GM20431 (cell line): ENCODE results near the gene TNFAIP3.
"Not testable (repeated sequence)": the region's sequence is repeated elsewhere in the genome, so short reads cannot be mapped to it uniquely, and the experiment has no call there.

Source experiments
- in situ Hi-C: fragments of 300-500 bp; cut with MseI, MboI; formaldehyde crosslinking; loops from one replicate; pipeline ENCODE4 v1.15.0; 2020; ENCODE audit warnings: low sequenced_read_pairs; ENCODE audit not compliant: unreplicated experiment

Gene TNFAIP3

DNA sequence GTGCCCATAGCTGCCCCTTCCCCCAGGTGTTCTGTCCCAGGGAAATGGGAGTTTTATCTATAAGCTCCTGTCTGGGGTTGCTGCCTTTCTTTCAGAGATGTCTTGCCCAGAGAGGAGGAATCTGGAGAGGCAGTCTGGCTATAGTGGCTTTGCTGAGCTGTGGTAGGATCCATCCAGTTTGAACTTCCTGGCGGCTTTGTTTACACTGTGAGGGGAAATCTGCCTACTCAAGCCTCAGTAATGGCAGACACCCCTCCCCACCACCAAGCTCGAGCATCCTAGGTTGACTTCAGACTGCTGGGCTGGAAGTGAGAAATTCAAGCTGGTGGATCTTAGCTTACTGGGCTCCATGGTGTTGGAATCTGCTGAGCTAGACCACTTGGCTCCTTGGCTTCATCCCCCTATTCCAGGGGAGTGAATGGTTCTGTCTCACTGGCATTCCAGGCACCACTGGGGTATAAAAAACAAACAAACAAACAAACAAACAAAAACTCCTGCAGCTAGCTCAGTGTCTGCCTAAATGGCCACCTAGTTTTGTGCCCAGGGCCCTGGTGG, 24.0 kb downstream of the TNFAIP3 start:
- in situ Hi-C loops = no loop called here

DNA sequence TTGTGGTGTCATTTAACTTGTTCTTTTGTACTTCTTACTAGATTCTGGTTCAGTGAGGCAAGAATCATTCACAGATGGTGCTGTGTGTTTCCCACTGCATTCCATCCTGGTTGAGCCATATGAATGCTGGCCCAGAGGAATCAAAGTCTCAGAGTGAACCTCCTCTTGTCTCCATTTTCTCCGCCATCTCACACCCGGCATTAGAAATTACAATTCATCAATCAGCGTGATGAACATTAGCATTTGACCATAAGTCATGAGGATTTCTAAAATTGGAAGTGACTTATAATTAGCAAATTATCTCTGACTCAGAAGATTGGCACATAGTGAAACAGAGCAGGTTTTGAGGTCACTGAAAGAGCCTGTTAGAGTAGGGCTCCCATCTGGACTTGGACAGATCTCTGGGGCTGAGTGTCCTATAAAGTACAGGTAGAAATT, 25.2 kb downstream of the TNFAIP3 start:
- in situ Hi-C loops = no loop called here

DNA sequence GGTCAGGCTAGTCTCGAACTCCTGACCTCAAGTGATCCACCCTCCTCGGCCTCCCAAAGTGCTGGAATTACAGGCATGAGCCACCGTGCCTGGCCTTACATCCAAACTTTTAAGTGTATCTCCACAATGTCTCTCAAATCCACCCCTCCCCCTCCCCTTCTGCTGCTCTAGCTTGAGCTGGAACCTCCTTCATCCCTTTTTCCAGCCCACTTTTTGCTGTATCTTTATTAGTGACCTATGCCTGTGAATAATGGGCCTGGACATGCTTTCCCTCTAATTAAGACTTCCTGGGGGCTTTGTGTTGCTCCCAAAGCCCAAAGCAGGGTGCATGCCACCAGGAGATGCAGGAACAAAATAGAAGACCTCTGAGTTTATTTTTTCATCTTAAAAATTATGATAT, 26.1 kb downstream of the TNFAIP3 start:
- in situ Hi-C loops = no loop called here

DNA sequence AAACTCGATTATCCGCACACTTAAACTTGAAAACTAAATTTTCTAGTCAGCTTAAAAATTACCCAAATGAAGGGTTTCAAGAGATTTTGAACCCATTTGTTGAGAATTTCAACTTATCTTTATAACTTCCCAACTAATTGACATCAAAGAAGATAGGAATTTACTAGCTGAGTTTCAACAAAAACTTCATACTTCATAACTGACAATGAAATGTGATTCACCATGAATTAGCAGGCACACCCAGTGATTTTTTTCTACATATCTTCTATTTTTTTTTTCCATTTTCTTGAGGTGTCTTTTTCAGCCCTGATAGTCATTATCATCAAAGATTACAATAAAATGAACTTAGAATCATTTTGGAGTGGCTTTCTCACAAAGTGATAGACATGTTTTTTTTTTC, 26.7 kb downstream of the TNFAIP3 start:
- in situ Hi-C loops = no loop called here

DNA sequence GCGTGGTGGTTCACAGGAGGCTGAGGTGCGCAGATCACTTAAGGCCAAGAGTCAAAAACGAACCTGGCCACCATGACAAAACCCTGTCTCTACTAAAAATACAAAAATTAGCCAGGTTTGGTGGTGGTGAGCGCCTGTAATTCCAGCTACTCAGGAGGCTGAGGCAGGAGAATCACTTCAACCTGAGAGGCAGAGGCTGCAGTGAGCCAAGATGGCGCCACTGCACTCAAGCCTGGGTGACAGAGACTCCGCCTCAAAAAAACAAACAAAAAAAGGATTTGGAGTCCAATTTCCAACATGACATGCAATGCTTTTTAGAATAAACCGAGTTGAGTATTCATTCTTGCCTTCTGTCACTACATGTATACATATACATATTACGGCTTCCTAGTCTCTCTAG, 27.3 kb downstream of the TNFAIP3 start:
- in situ Hi-C loops = not testable (repeated sequence)

DNA sequence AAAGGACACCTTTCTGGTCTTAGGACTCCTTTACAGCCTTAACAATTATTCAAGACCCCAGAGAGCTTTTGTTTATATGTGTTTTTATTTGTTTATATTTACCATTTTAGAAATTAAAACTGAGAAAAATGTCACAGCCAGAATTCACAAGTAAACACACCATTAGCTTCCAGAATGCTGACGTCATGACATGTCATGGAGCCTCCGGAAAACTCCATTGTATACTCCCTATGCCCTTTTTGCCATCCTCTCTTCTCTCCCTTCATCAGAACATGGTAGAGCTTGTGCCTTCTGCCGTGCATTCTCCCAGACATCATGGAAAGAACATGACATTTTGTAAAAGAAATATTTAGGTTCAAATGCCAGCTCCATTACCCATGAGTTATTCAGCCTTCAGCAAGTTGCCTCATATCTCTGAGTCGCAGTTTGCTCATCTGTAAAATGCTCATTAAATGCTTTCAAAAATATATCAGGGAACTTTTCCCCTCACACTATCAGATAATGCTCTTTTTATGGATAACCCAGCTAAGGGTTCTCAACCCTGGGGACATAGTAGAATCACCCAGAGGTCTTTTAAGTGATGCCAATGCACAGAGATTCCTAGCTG, 27.8 kb downstream of the TNFAIP3 start:
- in situ Hi-C loops = no loop called here

DNA sequence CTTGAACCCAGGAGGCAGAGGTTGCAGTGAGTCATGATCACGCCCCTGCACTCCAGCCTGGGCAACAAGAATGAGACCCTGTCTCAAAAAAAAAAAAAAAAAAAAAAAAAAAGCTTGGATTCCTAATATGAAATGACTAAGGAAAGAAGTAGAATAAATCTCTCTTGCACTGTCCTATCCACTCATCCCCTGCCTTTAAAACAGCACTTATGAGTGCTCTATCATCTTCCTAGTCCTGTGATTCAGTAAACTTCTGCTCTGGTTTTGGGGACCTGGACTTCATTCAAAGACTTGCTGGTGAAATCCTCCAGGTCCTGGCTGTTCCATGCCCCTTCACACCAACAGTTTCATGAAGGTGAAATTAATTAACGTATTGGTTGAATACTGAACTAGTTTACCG, 29.6 kb downstream of the TNFAIP3 start:
- in situ Hi-C loops = no loop called here

DNA sequence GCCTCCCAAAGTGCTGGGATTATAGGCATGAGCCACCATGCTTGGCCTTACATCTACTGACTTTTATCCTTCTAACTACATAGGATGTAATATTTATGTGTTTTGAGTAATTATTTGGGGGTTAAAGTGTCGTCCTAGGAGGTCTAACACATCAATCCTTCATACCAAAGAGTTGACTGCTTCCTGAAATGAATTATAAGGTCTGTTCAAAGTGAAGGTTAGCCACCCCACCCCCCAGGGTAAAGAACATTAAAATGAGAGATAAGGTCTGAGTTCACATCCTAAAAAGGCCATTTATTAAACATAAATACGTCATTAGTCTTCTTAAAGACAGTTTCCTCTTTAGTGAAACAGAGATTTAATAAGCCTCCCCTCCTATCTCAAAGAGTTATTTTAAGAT, 33.8 kb downstream of the TNFAIP3 start:
- in situ Hi-C loops = no loop called here

DNA sequence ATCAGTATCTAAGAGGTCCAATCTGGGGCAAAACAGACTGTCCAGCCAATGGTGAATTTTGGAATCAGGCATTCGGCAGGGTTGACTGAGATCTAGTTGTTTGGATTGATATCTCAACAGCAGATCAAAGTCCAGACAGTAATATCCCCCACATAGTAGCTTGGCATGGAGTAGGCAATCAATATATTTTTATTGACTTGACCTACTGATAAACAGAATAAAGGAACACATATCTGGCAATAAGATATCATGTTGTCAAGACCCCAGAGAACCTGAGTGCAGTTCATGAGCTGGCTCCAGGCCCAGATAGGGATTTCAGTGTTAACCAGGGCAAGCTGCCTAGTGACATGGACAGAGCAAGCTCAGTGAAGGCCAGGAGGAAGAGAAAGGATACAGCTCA, 34.4 kb downstream of the TNFAIP3 start:
- in situ Hi-C loops = no loop called here

DNA sequence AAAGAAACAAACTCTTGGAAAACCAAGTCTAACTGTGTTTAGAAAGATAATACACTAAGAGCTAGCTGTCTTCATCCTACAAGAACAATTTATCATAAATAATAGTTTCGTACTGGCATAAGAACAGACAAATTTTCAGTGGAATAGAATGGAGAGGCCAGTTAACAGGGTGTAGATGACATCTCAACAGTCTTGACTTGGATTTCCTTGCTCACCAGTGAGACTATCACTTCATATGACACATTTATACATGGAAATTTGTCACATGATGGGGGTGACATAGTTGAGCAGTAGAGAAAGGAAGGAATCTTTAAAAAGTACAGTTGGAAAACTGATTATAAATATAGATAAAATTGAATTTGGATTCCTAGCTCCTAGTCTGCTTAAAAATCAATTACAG, 35.6 kb downstream of the TNFAIP3 start:
- in situ Hi-C loops = no loop called here

DNA sequence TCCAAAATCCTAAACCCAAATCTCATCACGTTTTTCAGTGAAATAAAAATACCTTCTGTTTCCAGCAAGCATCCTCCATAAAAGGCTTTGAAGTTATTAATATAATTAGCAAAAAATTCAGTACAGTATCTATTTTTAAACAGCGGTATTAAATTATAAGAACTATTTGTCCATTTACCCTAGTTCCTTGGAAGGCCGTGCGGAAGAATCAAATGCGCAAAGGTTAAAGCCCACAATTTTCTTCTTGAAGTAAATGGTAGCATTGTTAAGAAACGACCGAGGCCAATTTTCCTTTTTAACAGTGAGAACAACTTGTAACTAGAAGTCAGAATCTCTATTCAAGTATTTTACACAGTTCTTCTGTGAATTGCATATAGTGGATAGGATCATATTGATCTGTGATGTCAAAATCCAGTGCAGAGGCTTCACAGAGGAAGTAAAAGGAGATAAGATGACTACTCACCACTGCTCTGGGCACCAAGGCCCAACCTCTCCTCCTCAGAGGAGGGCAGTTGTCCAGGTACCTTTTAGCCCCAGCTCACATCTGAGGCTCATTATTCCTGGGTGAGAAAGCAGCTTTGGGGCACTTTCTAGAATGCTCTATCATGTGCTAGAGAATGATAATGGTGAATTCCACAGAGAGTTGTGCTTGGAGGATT, 36.3 kb downstream of the TNFAIP3 start:
- in situ Hi-C loops = no loop called here

DNA sequence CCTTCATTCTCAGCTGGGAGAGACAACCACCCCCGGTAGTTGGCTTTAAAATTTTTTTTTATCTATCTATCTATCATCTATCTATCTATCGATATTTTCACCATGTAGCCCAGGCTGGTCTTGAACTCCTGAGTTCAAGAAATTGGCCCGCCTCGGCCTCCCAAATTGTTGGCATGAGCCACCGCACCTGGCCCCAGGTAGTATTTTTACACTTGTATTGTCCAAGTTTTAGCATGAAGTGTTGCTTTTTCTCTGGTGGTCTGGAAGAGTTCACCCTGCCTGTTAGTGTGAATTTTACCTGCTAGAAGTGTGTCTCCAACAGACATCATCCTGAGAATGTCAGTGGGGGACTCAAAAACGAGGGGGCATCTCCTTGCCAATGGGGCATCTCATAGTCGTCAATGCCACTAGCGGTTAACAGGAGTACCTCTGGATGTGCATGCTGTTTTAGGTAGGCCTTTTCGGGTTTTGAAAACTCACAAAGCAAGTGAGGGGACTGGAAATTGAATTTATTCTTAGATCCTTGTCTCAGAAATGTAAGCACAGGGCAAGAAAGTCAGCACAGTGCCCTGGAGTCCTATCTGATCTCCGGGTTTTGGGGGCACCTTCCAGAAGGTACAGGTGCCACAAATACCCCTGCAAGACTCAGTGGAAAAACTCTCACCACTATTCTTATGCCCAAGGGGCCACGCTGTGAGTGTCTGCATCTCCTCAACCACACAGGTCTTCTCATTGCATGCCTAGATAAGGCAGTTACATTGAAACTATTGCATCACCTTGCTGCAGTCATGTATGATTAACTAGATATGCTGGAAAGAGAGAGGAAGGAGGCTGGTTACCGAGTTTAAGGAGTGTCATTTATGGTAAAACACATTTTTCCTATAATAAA, 37.1 kb downstream of the TNFAIP3 start:
- in situ Hi-C loops = no loop called here

DNA sequence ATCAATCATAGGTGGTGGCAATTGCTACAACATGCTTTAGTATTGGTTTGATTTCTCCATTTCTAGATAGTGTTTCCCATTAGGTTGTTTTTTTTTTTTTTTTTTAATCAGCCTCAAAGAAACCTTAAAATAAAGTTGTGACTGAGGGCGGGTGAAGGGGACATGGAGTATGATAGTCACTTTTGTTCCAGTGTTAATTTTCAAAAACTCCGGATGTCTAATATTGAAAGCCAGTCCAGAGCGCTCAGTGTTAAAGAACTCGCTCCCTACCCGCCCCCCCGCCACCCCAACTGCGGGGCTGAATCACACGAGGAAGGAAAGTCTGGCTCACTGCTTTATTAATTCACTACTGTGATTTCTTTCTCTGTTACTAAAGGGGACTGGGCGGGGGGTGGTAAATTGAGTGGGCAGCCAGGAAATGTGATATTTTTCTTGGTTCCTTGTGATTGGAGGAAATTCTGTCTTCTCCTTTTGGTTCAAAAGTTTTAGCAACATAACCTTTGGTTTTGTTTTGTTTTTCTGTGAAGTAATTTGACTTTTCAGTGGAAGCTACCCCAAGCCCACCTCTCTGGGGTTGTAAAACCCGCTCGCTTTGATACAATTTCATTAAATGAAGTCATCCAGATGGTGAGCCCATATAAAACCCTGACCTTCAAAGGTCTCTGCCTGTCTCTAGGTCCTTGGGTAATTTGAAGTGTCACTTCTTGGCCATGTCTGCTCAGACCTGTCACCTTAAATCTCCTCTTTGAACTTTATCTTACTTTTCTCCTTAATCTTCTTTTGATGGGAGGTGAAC, 38.0 kb downstream of the TNFAIP3 start:
- in situ Hi-C loops = no loop called here

DNA sequence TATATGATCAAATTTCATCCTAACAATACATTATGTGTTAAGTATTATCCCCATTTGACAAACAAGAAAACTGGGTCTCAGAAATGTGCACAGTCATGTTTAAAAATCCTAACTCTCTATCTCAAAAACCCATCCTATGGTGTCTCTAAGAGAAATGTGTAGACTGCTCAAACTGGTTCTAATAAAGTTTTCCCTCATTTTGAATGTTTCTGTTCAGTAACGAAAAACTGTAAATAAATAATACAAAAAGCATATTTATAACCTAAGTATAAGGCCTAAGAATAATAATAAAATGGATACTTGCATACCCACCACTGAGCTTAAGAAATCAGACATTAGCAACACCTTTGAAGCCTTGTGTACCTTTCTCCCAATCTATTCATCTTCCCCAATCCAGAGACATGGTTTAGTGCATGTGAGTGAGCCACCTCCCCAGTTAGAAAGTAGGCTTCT, 39.0 kb downstream of the TNFAIP3 start:
- in situ Hi-C loops = no loop called here

DNA sequence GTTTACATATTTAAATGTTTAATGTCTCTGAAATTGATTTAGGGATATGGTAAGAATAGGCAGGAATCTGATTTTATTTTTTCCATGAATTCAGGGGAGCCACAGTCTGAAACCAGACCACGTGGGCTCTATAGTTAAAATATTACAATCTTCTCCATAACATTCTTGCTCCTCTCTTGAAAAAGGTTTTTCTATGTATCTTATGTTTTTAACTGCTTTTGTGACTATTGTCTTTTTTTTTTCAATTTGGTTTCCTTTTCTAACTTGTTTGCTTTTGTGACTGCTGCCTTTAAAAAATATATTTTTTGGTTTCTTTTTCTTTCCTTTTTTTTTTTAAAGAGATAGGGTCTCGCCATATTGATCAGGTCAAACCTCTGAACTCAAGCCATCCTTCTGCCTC, 40.1 kb downstream of the TNFAIP3 start:
- in situ Hi-C loops = no loop called here

DNA sequence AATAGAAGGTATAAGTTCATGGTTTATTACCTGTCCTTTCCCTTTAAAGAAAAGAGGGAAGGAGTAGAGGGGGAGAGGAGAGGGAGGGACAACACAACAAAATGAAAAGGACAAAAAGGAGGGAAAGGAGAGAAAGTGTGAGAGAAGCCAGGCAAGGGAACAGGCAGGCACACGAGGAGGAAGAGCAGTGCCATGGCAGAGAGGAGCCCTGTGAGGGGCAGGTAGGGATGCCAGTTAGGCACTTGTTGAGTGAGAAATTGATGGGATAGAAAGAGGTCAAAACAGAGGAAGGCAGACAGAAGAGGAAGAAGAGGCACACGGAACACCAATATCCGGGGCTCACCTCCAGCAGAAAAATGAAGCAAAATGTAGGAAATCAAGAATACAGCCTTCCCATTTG, 42.5 kb downstream of the TNFAIP3 start:
- in situ Hi-C loops = no loop called here

DNA sequence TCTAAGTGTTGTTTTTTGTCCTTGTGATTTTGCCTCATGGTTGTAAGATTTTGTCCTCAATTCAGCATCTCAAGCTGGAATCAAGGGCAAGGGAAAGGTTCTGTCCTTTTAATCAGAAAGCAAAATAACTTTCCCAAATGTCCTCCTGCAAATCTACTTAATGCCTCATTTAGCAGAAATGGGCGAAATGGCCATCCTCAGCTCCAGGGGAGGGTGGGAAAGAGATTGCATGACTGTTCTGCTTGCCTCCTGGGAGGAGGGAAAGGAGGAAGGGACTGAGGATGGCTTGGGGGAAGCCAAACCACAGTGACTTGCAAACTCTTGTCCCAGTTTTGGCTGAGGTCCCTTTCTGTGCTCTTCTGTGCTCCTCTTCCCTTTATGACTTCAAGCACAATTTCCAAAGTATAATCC, 43.4 kb downstream of the TNFAIP3 start:
- in situ Hi-C loops = no loop called here

DNA sequence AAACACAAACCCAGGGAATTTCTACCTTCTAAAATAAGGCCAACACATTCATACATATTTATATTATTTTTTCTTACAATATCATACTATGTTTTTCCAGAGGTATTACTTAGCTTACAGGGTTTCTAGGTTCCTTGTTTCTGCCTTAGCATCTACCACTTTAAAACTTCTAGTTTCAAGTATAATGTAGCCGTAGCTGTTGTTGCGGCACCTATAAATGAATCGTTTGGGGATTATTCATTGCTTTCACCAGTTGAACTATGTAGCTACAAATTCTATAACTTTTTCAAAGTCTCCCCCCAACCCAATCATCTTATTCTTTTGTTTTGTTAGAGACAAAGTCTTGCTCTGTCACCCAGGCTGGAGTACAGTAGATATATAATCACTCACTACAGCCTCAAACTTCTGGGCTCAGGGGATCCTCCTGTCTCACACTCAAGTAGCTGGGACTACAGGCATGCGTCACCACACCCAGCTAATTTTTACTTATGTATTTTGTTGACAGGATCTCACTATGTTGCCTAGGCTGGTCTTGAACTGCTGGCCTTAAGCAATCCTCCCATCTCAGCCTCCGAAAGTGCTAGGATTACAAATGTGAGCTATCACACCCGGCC, 43.9 kb downstream of the TNFAIP3 start:
- in situ Hi-C loops = no loop called here

DNA sequence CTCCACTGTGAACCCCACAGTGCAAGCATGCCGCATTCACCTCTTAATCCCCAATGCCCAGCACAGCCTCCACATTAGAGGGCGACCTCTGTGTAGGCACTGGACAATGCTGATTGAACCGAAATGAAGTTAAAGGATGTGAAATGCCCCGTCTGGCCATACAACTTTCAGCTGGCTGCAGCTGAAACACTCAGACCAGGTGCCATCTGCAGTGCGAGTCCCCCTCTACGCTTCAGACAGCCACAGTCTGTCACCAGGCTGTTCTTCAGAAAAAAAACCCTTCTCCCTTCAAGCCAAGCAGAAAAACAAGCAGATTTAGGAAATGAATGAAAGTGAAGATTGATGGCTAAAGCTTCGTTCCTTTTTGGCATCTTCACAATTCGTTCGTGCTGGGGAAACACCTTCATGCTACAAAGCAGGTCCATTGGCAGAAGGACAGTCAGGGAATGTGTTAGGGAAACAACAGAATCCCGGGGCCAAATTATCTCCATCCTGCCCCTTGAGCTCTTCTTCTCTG, 44.7 kb downstream of the TNFAIP3 start:
- in situ Hi-C loops = no loop called here
